Right atrium auricular region (tissue), 2 donors: ENCODE data around the gene SLC25A12. TPM values are rescaled to one million over a fixed set of nuclear protein-coding genes. Genes with fewer than 3 reads are reported as not detected.
A peak's percentile ranks its signal among the peaks of the same experiment; 100 is the strongest.
"Not testable (repeated sequence)": the region's sequence is repeated elsewhere in the genome, so short reads cannot be mapped to it uniquely, and the experiment has no call there.

Source experiments
- DNase-seq: peaks from one replicate; pipeline ENCODE4 v3.0.0-alpha.2; 2019; ENCODE audit warnings: low spot score
- H3K27ac ChIP-seq, 2 donors: fragments of 200-600 bp; sonication (generic); 1 replicate in 1 of 2; 2 replicates in 1 of 2; pipeline ENCODE4 v1.5.1; 2016 to 2019
- H3K27me3 ChIP-seq, 2 donors: fragments of 200-600 bp; sonication (generic); one replicate each; pipeline versions ENCODE4 v1.5.1 to v1.6.0; 2017 to 2019
- H3K36me3 ChIP-seq: fragments of 200-600 bp; sonication (generic); one replicate; pipeline ENCODE4 v1.5.1; 2016
- H3K4me1 ChIP-seq, 2 donors: fragments of 200-600 bp; sonication (generic); one replicate each; pipeline versions ENCODE4 v1.5.1 to v1.6.0; 2017 to 2019
- H3K4me3 ChIP-seq, 2 donors: fragments of 200-600 bp; sonication (generic); 1 replicate in 1 of 2; 2 replicates in 1 of 2; pipeline ENCODE4 v1.5.1; 2017 to 2019; ENCODE audit warnings: mild to moderate bottlenecking in 1 of 2, moderate library complexity in 1 of 2
- H3K9me3 ChIP-seq, 2 donors: fragments of 200-600 bp; sonication (generic); one replicate each; pipeline ENCODE4 v1.5.1; 2019
- CTCF ChIP-seq, 2 donors: fragments of 200-600 bp; sonication (generic); IDR thresholded peaks; one replicate each; pipeline ENCODE4 v1.5.1; 2019; ENCODE audit warnings: antibody characterized with exemption in 2 of 2
- total RNA-seq, 2 donors: library from RNA; depleted of rRNA; stranded (reverse); fragments of >200 nt; gene quantifications; one replicate each; pipeline ENCODE4 v1.1.0, GENCODE V29; 2016

Gene SLC25A12
- total RNA-seq, 2 donors from 2014 or later = 75.0 to 106 TPM

GRCh38 chr2:171813126-171813525 lies 80.9 kb downstream of the SLC25A12 start:
- peak overlapping the region in 1 of 2 donors; percentile 11 for H3K27ac ChIP-seq
- H3K4me1 ChIP-seq = peaks cover 0 to 5% of the 10 kb centered on the region in 2 donors
- DNase-seq = no peak
- peaks cover 30% of the 10 kb centered on the region for H3K36me3 ChIP-seq
- no peaks in the 10 kb centered on the region for H3K27me3 ChIP-seq
- no peak overlapping the region for H3K4me3 ChIP-seq
- H3K9me3 ChIP-seq = no peaks in the 10 kb centered on the region
- TF ChIP-seq CTCF (IDR thresholded peaks at IDR 0.05) = no peak

GRCh38 chr2:171811245-171811628 lies 82.8 kb downstream of the SLC25A12 start:
- TF ChIP-seq CTCF (IDR thresholded peaks at IDR 0.05) = peak in 1 of 2 donors; percentile 51
- H3K4me1 ChIP-seq = peaks cover 0 to 5% of the 10 kb centered on the region in 2 donors
- H3K27ac ChIP-seq = no peak overlapping the region
- no peaks in the 10 kb centered on the region for H3K27me3 ChIP-seq
- DNase-seq = no peak
- H3K9me3 ChIP-seq = no peaks in the 10 kb centered on the region
- H3K36me3 ChIP-seq = peaks cover 37% of the 10 kb centered on the region
- no peak overlapping the region for H3K4me3 ChIP-seq

- Histone ChIP-seq H3K36me3 (peaks cover 41% of the 10 kb centered on the region), H3K4me1 (peaks cover 0 to 5% of the 10 kb centered on the region in 2 donors), H3K27ac (no peak overlapping the region), H3K4me3 (no peak overlapping the region), H3K9me3 (no peaks in the 10 kb centered on the region), H3K27me3 (no peaks in the 10 kb centered on the region)
- no peak for DNase-seq
- no peak for TF ChIP-seq CTCF (IDR thresholded peaks at IDR 0.05)
Measured at GRCh38 chr2:171810422-171811244, 83.4 kb downstream of the SLC25A12 start.

GRCh38 chr2:171808885-171809284 lies 85.2 kb downstream of the SLC25A12 start:
- not testable (repeated sequence) for H3K4me1 ChIP-seq, H3K9me3 ChIP-seq, DNase-seq, H3K4me3 ChIP-seq, H3K27me3 ChIP-seq, H3K27ac ChIP-seq
- peaks cover 51% of the 10 kb centered on the region for H3K36me3 ChIP-seq

- no peak for DNase-seq
- H3K36me3 ChIP-seq = peaks cover 44% of the 10 kb centered on the region
Measured at GRCh38 chr2:171807831-171808393, 86.1 kb downstream of the SLC25A12 start.

More at GRCh38 chr2:171807831-171808393, 86.1 kb downstream of the SLC25A12 start:
- Histone ChIP-seq H3K4me3 (no peak overlapping the region), H3K27ac (no peak overlapping the region), H3K4me1 (no peaks in the 10 kb centered on the region), H3K27me3 (no peaks in the 10 kb centered on the region), H3K9me3 (no peaks in the 10 kb centered on the region)
- no peak for TF ChIP-seq CTCF (IDR thresholded peaks at IDR 0.05)
